Measurements from ENCODE around the gene RBBP6. TPM values are rescaled to one million over a fixed set of nuclear protein-coding genes. Genes with fewer than 3 reads are reported as not detected.

Gene RBBP6
- polyA plus RNA-seq, 1 of the 3 experiments (the other 2 are of a cell fraction) = 15.1 TPM

- Histone ChIP-seq H3K4me1 (ENCODE audit: control insufficient read depth in 1 of 2, insufficient read depth in 2 of 2, low read depth in 1 of 2, low read length in 1 of 2) (peaks cover 8 to 10% of the 10 kb centered on the region in 2 experiments), H2AFZ (ENCODE audit: low read depth) (peak overlapping the region; percentile 91), H3K27me3 (ENCODE audit: insufficient read depth) (no peaks in the 10 kb centered on the region), H3K4me3 (ENCODE audit: low read depth in 2 of 2, low read length in 1 of 2) (peak overlapping the region; percentile 89 to 97), H3K4me2 (peak overlapping the region; percentile 87), H3K36me3 (replicated peaks in 1 of 2; ENCODE audit: control insufficient read depth in 1 of 2, insufficient read depth in 2 of 2, low read length in 1 of 2) (peaks cover 4 to 8% of the 10 kb centered on the region in 2 experiments), H3K9me3 (no peaks in the 10 kb centered on the region), H3K9ac (peak overlapping the region; percentile 100), H4K20me1 (ENCODE audit: insufficient read depth) (peaks cover 38% of the 10 kb centered on the region), H3F3A (replicated peaks; ENCODE audit: insufficient read depth) (peaks cover 7% of the 10 kb centered on the region), H3K27ac (ENCODE audit: low read depth in 2 of 2, low read length in 1 of 2) (peak overlapping the region; percentile 89 to 95), H3K79me2 (ENCODE audit: insufficient read depth) (peaks cover 44% of the 10 kb centered on the region), H3K9me2 (no peaks in the 10 kb centered on the region)
- WGBS (ENCODE audit: low lambda C conversion rate) = 10% methylated on average over 11 of the region's 11 CpGs
- ChIA-PET POLR2A (interaction anchor here (0.7 to 1.2 kb wide), 2 partner anchors 11 to 22 kb away, joined by 5 read pairs; no protein-coding TSS in a partner anchor), CTCF (interaction anchor here (1.2 to 1.5 kb wide), 5 partner anchors 15 to 23 kb away, joined by 3 to 5 read pairs (median 3); no protein-coding TSS in a partner anchor)
- no peak for DNase-seq
- TF ChIP-seq, protein P1, sequence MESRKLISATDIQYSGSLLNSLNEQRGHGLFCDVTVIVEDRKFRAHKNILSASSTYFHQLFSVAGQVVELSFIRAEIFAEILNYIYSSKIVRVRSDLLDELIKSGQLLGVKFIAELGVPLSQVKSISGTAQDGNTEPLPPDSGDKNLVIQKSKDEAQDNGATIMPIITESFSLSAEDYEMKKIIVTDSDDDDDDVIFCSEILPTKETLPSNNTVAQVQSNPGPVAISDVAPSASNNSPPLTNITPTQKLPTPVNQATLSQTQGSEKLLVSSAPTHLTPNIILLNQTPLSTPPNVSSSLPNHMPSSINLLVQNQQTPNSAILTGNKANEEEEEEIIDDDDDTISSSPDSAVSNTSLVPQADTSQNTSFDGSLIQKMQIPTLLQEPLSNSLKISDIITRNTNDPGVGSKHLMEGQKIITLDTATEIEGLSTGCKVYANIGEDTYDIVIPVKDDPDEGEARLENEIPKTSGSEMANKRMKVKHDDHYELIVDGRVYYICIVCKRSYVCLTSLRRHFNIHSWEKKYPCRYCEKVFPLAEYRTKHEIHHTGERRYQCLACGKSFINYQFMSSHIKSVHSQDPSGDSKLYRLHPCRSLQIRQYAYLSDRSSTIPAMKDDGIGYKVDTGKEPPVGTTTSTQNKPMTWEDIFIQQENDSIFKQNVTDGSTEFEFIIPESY (IDR thresholded peaks at IDR 0.05; ENCODE audit: borderline replicate concordance, low read depth) = no peak
- TF ChIP-seq RAD21 (IDR thresholded peaks at IDR 0.05; ENCODE audit: low read length) = no peak
- no peak for TF ChIP-seq RFX5 (IDR thresholded peaks at IDR 0.05; ENCODE audit: low read length)
- no peak for TF ChIP-seq JUND (IDR thresholded peaks at IDR 0.05)
- no peak for TF ChIP-seq TAF1 (IDR thresholded peaks at IDR 0.05; ENCODE audit: borderline replicate concordance, low read depth, low read length)
- TF ChIP-seq, protein P2, sequence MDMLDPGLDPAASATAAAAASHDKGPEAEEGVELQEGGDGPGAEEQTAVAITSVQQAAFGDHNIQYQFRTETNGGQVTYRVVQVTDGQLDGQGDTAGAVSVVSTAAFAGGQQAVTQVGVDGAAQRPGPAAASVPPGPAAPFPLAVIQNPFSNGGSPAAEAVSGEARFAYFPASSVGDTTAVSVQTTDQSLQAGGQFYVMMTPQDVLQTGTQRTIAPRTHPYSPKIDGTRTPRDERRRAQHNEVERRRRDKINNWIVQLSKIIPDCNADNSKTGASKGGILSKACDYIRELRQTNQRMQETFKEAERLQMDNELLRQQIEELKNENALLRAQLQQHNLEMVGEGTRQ (IDR thresholded peaks at IDR 0.05; ENCODE audit: borderline replicate concordance, low read depth, low read length) = no peak
- TF ChIP-seq MXI1 (IDR thresholded peaks at IDR 0.05; ENCODE audit: low read depth, low read length) = peak; percentile 71
- TF ChIP-seq CHD2 (IDR thresholded peaks at IDR 0.05; ENCODE audit: low read length, partially characterized antibody) = no peak
- TF ChIP-seq NRF1 (IDR thresholded peaks at IDR 0.05; ENCODE audit: low read depth, low read length) = no peak
- TF ChIP-seq SMC3 (IDR thresholded peaks at IDR 0.05; ENCODE audit: low read depth, low read length) = no peak
- TF ChIP-seq SIN3A (IDR thresholded peaks at IDR 0.05; ENCODE audit: borderline replicate concordance, low read depth, low read length) = 0 out of 2 replicates have a peak, but pooled peaks have one; percentile 47
- no peak for TF ChIP-seq CTCF (IDR thresholded peaks at IDR 0.05)
- peak; percentile 41; the same call in 1 of the 2 replicates for TF ChIP-seq GATA2 (CRISPR knock-in tag; IDR thresholded peaks at IDR 0.05)
- peak; percentile 3; the same call in 1 of the 2 replicates for TF ChIP-seq NFIC (IDR thresholded peaks at IDR 0.05; ENCODE audit: borderline replicate concordance)
- no peak for TF ChIP-seq YY1 (IDR thresholded peaks at IDR 0.05; ENCODE audit: low read depth)
- TF ChIP-seq RXRA (IDR thresholded peaks at IDR 0.05; ENCODE audit: borderline replicate concordance, low read depth) = no peak
- TF ChIP-seq EP300 (IDR thresholded peaks at IDR 0.05; ENCODE audit: borderline replicate concordance in 1 of 2, low read depth in 1 of 2, low read length in 1 of 2) = no peak
- TF ChIP-seq PBX3 (IDR thresholded peaks at IDR 0.05) = peak; percentile 16; the same call in 1 of the 2 replicates
- no peak for TF ChIP-seq POLR2AphosphoS5 (IDR thresholded peaks at IDR 0.05; ENCODE audit: low read depth, low read length)
- 0 out of 2 replicates have a peak, but pooled peaks have one; percentile 30 for TF ChIP-seq RCOR1 (IDR thresholded peaks at IDR 0.05; ENCODE audit: low read length)
- no peak for TF ChIP-seq FOXM1 (IDR thresholded peaks at IDR 0.05; ENCODE audit: low read depth)
- no peak for TF ChIP-seq TCF12 (IDR thresholded peaks at IDR 0.05)
- TF ChIP-seq IRF3 (IDR thresholded peaks at IDR 0.05; ENCODE audit: low read depth, low read length) = no peak
- TF ChIP-seq EZH2phosphoT487 (IDR thresholded peaks at IDR 0.05; ENCODE audit: borderline replicate concordance, low read depth) = no peak
- TF ChIP-seq, protein P3, sequence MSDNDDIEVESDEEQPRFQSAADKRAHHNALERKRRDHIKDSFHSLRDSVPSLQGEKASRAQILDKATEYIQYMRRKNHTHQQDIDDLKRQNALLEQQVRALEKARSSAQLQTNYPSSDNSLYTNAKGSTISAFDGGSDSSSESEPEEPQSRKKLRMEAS (IDR thresholded peaks at IDR 0.05; ENCODE audit: low read depth) = no peak
- no peak for TF ChIP-seq TEAD4 (IDR thresholded peaks at IDR 0.05; ENCODE audit: borderline replicate concordance, insufficient read depth)
Measured at GRCh38 chr16:24538756-24539294, 541 bp upstream of the RBBP6 start.
